Lower leg skin (tissue), 3 donors: ENCODE data around the gene DGKB.

Experiments
- CTCF ChIP-seq, 3 donors: fragments of 450-650 bp; IDR thresholded peaks; one replicate each; pipeline ENCODE4 v1.5.1; 2016; ENCODE audit warnings: antibody characterized with exemption in 3 of 3, mild to moderate bottlenecking in 3 of 3, moderate library complexity in 2 of 3
- POLR2A ChIP-seq, 2 donors: fragments of 450-650 bp; IDR thresholded peaks; one replicate each; pipeline ENCODE4 v1.6.1; 2016 to 2017; ENCODE audit warnings: antibody characterized with exemption in 2 of 2, mild to moderate bottlenecking in 1 of 2, moderate library complexity in 1 of 2

- TF ChIP-seq CTCF (IDR thresholded peaks at IDR 0.05) = no peak
- TF ChIP-seq POLR2A (IDR thresholded peaks at IDR 0.05) = no peak
These were observed 455.7 kb downstream of the DGKB start for GRCh38 chr7:14446829-14447228.
